Kidney (tissue), 14 donors: ENCODE measurements around the gene PTGES. TPM values are rescaled to one million over a fixed set of nuclear protein-coding genes. Genes with fewer than 3 reads are reported as not detected.

Experiments used
- DNase-seq, 5 donors: peaks; one replicate each; pipeline ENCODE4 v3.0.0-alpha.2; 2013 to 2020
- FAIRE-seq: peaks from 2 replicates; lab custom pipeline; 2012; peaks lifted over from hg19 to GRCh38; lab: Jason Lieb, UNC
- H3K27ac ChIP-seq, 2 donors: one replicate each; pipeline ENCODE4 v1.7.0; 2013; ENCODE audit warnings: low read depth in 2 of 2, low read length in 2 of 2, inconsistent platforms in 1 of 2
- H3K27me3 ChIP-seq: one replicate; pipeline ENCODE4 v1.7.1; 2013; ENCODE audit warnings: low read length, inconsistent platforms; ENCODE audit not compliant: control insufficient read depth, insufficient read depth
- H3K36me3 ChIP-seq, 3 donors: one replicate each; pipeline versions ENCODE4 v1.7.0 to v1.7.1; 2013; ENCODE audit warnings: low read length in 3 of 3, control low read depth in 1 of 3, inconsistent platforms in 1 of 3; ENCODE audit not compliant: insufficient read depth in 3 of 3, control insufficient read depth in 2 of 3
- H3K4me1 ChIP-seq, 3 donors: one replicate each; pipeline versions ENCODE4 v1.7.0 to v1.7.1; 2013; ENCODE audit warnings: low read length in 3 of 3, inconsistent platforms in 1 of 3, low read depth in 1 of 3; ENCODE audit not compliant: control insufficient read depth in 2 of 3, insufficient read depth in 2 of 3
- H3K4me3 ChIP-seq, 3 donors: one replicate each; pipeline versions ENCODE4 v1.7.0 to v1.8.1; 2013; ENCODE audit warnings: low read length in 3 of 3, control low read depth in 1 of 3, inconsistent platforms in 1 of 3
- H3K9ac ChIP-seq, 3 donors: one replicate each; pipeline versions ENCODE4 v1.7.0 to v1.7.1; 2013; ENCODE audit warnings: low read length in 3 of 3, control low read depth in 1 of 3, inconsistent platforms in 1 of 3
- H3K9me3 ChIP-seq, 3 donors: one replicate each; pipeline versions ENCODE4 v1.7.0 to v1.7.1; 2013; ENCODE audit warnings: low read length in 3 of 3, control low read depth in 1 of 3, inconsistent platforms in 1 of 3; ENCODE audit not compliant: control insufficient read depth in 2 of 3, insufficient read depth in 1 of 3
- intact Hi-C: fragments of 100-400 bp; cut with DNase I; formaldehyde crosslinking; loops from one replicate; pipeline ENCODE4 v1.11.1; 2022
- polyA plus RNA-seq: library from polyadenylated mRNA; stranded (reverse); fragments of 350-450 nt; fragmentation: Illumina TruSeq; extraction: RNeasy Lipid Tissue Mini Kit (QIAGEN cat#74804); gene quantifications from one replicate; pipeline ENCODE4 v1.2.3, GENCODE V29; 2014; ENCODE audit warnings: low read depth, low replicate concordance; ENCODE audit not compliant: insufficient read depth
- total RNA-seq: library from RNA; stranded (reverse); fragmentation: NEBNext Ultra II Directional; extraction: Animal tissue kit (Norgen Biotek cat#: 25700); gene quantifications from one replicate; pipeline ENCODE4 v1.2.1, GENCODE V29; 2021
- TF ChIP-seq, protein P1 (sequence below): IDR thresholded peaks from 3 replicates; pipeline ENCODE4 v1.5.1; 2012; ENCODE audit warnings: mild to moderate bottlenecking, moderate library complexity, borderline replicate concordance; ENCODE audit not compliant: insufficient read depth; ENCODE audit errors: extremely low read depth
- donor health status: control.
- donor health status: control.
- donor health status: control.
- donor health status: control.
- donor health status: control.
- donor health status: DM: yes; HTN: yes; CAD: no.
- donor health status: Normal renal cell carcinoma (clear cell type).

PTGES gene
- total and polyA plus RNA-seq, 2 donors from 2014 or later: 8.1 to 8.9 TPM

GRCh38 chr9:129701054-129701453, 51.8 kb downstream of the PTGES start:
- FAIRE-seq (no peak), DNase-seq (no peak)
- intact Hi-C loops: no loop called here
- no peaks in the 10 kb centered on the region for H3K4me1 ChIP-seq
- TF ChIP-seq, protein P1, sequence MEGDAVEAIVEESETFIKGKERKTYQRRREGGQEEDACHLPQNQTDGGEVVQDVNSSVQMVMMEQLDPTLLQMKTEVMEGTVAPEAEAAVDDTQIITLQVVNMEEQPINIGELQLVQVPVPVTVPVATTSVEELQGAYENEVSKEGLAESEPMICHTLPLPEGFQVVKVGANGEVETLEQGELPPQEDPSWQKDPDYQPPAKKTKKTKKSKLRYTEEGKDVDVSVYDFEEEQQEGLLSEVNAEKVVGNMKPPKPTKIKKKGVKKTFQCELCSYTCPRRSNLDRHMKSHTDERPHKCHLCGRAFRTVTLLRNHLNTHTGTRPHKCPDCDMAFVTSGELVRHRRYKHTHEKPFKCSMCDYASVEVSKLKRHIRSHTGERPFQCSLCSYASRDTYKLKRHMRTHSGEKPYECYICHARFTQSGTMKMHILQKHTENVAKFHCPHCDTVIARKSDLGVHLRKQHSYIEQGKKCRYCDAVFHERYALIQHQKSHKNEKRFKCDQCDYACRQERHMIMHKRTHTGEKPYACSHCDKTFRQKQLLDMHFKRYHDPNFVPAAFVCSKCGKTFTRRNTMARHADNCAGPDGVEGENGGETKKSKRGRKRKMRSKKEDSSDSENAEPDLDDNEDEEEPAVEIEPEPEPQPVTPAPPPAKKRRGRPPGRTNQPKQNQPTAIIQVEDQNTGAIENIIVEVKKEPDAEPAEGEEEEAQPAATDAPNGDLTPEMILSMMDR: no peak
- no peak overlapping the region for H3K4me3 ChIP-seq
- no peaks in the 10 kb centered on the region for H3K36me3 ChIP-seq
- H3K9me3 ChIP-seq: no peaks in the 10 kb centered on the region
- no peaks in the 10 kb centered on the region for H3K27me3 ChIP-seq
- H3K27ac ChIP-seq: no peak overlapping the region
- no peak overlapping the region for H3K9ac ChIP-seq

- Histone ChIP-seq H3K4me3 (no peak overlapping the region), H3K27me3 (peaks cover 2% of the 10 kb centered on the region), H3K9ac (no peak overlapping the region), H3K4me1 (no peaks in the 10 kb centered on the region), H3K36me3 (no peaks in the 10 kb centered on the region), H3K9me3 (no peaks in the 10 kb centered on the region), H3K27ac (no peak overlapping the region)
- DNase-seq: no peak
- TF ChIP-seq, protein P1: no peak
- FAIRE-seq: no peak
- intact Hi-C loops: no loop called here
Observed at GRCh38 chr9:129698254-129698757, 54.5 kb downstream of the PTGES start.

- TF ChIP-seq, protein P1: no peak
- Histone ChIP-seq H3K4me3 (no peak overlapping the region), H3K36me3 (no peaks in the 10 kb centered on the region), H3K27ac (no peak overlapping the region), H3K4me1 (no peaks in the 10 kb centered on the region), H3K9ac (no peak overlapping the region), H3K27me3 (peaks cover 2% of the 10 kb centered on the region), H3K9me3 (no peaks in the 10 kb centered on the region)
- FAIRE-seq (no peak), DNase-seq (peak in 2 of 5 donors; percentile 23 to 36)
- intact Hi-C loops: no loop called here
Observed at GRCh38 chr9:129697656-129698253, 55.1 kb downstream of the PTGES start.
